Bronchial epithelial cell (primary cell): Measurements from ENCODE around the gene INCA1. TPM values are rescaled to one million over a fixed set of nuclear protein-coding genes. Genes with fewer than 3 reads are reported as not detected.
A peak's percentile ranks its signal among the peaks of the same experiment; 100 is the strongest.

Experiments used
- DNase-seq: peaks from one replicate; pipeline ENCODE4 v3.0.0-alpha.2; 2010; ENCODE audit warnings: low read depth
- FAIRE-seq: peaks from 2 replicates; lab custom pipeline; 2011; peaks lifted over from hg19 to GRCh38; lab: Jason Lieb, UNC
- H3K27me3 ChIP-seq: 2 replicates; pipeline ENCODE4 v1.5.1; 2011; ENCODE audit warnings: low read length; ENCODE audit not compliant: control insufficient read depth, insufficient read depth
- H3K36me3 ChIP-seq: 2 replicates; pipeline ENCODE4 v1.5.1; 2011; ENCODE audit warnings: low read length; ENCODE audit not compliant: control insufficient read depth, insufficient read depth
- H3K4me3 ChIP-seq: 2 replicates; pipeline ENCODE4 v1.5.1; 2011; ENCODE audit warnings: mild to moderate bottlenecking, low read depth, low read length, control low read depth
- CTCF ChIP-seq: IDR thresholded peaks from 2 replicates; pipeline ENCODE4 v1.5.1; 2011; ENCODE audit warnings: mild to moderate bottlenecking, moderate library complexity, low read length, control low read depth, inconsistent platforms; ENCODE audit not compliant: insufficient read depth, severe bottlenecking
- total RNA-seq: library from RNA; depleted of rRNA; stranded (reverse); fragments of >200 nt; gene quantifications from 2 replicates; pipeline ENCODE4 v1.2.1, GENCODE V29; 2014

Gene INCA1
- total RNA-seq, 1 donor from 2014 or later, result 0.53 TPM

DNA sequence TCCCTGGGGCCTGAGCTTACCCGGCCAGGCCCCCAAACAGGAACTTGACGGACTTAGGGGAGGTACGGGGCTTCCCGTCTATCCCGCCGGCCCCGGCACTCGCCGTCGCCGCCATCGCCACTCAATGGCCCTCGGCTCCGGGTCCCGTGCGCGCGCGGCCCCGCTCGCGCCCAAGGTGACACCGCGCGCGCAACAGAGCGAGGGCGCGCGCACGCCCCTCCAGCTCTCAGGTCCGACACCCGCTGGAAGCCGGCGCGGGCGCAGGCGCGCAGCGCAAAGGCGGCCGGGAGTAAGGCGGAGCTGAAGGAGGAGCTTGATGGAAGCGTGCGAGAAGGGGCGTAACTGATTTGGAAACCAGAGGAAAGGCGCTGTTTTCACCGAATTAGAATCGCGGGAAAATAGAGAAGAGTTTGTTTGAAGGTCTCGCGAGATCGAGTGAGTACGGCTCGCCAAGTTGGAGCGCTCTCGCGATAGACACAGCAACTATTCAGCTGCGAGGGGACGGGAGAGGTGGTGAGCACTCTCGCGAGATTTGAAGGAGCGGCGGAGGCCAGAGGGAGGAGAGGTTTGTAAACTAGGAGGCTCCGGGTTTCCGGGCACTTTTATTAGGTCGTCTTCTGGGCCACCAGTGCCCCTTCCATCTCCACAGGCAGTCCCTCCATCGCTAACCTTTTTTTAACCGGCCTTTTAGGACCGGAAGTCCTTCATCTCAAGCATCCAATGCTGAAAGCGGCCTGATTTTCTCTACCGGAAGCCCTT is 57.3 kb downstream of the INCA1 start, which contains the start of the genes RNF167 and SLC25A11:
Gene RNF167 (plus strand): TSS at position 473 of the 759 bp plus-strand sequence. CDS start 642 bp downstream, outside the sequence.
Gene SLC25A11 (minus strand): TSS at position 251 of the 759 bp plus-strand sequence. CDS start 136 bp downstream, at position 115.
- H3K27me3 ChIP-seq, result no peaks in the 10 kb centered on the region
- no peak for TF ChIP-seq CTCF
- peak; percentile 62 for FAIRE-seq
- DNase-seq, result peak; percentile 99
- peak within 1 kb of the TSS; percentile 93 for H3K4me3 ChIP-seq
- peaks cover 32% of the 10 kb centered on the region for H3K36me3 ChIP-seq

DNA sequence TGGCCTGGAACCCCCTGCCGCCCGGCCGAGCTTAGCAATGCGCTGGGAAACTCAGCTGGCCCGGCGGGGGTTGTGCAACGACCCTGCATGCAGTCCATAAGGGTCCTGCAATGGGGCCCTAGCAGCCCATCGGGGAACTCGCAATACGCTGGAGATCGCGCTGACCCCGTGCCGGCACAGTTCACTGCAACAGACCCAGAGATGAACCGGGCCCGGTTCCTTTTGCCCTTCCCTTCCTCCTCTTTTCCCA is 57.9 kb downstream of the INCA1 start:
- DNase-seq (no peak), FAIRE-seq (no peak)
- H3K36me3 ChIP-seq, result peaks cover 27% of the 10 kb centered on the region
- no peaks in the 10 kb centered on the region for H3K27me3 ChIP-seq
- H3K4me3 ChIP-seq, result peak overlapping the region; percentile 93
- no peak for TF ChIP-seq CTCF

GRCh38 chr17:4938688-4939545 is 58.4 kb downstream of the INCA1 start:
- TF ChIP-seq CTCF, result peak; percentile 1
- no peak for FAIRE-seq
- H3K27me3 ChIP-seq, result no peaks in the 10 kb centered on the region
- no peak for DNase-seq
- H3K4me3 ChIP-seq, result peak overlapping the region; percentile 93
- peaks cover 26% of the 10 kb centered on the region for H3K36me3 ChIP-seq

Other genes with a start within 250 kb of the INCA1 start
- gene TM4SF5, start 225.6 kb downstream of the INCA1 start, total RNA-seq, result not detected in 2 replicates
- gene VMO1, start 211.2 kb downstream of the INCA1 start, total RNA-seq, result 0.77 TPM in 1 of 2 replicates, not detected in the other
- gene GLTPD2, start 208.6 kb downstream of the INCA1 start, total RNA-seq, result not detected in 2 replicates
- gene PSMB6, start 201.4 kb downstream of the INCA1 start, total RNA-seq, result 144 and 157 TPM in 2 replicates
- gene PLD2, start 190.4 kb downstream of the INCA1 start, total RNA-seq, result 20.0 and 41.6 TPM in 2 replicates
- 58.4 and 91.7 TPM in 2 replicates for gene MINK1, start 164.2 kb downstream of the INCA1 start, total RNA-seq
- gene C17orf107, start 98.0 kb downstream of the INCA1 start, total RNA-seq, result 5.5 and 8.3 TPM in 2 replicates
- gene CHRNE, start 94.4 kb downstream of the INCA1 start, total RNA-seq, result 0.13 and 0.79 TPM in 2 replicates
- gene GP1BA, start 65.2 kb downstream of the INCA1 start, total RNA-seq, result not detected in 2 replicates
- gene SLC25A11, start 57.5 kb downstream of the INCA1 start, total RNA-seq, result 51.6 and 71.8 TPM in 2 replicates
- 15.8 and 26.0 TPM in 2 replicates for gene RNF167, start 57.3 kb downstream of the INCA1 start, total RNA-seq
- gene PFN1, start 49.0 kb downstream of the INCA1 start, total RNA-seq, result 440 and 907 TPM in 2 replicates
- gene ENO3, start 46.4 kb downstream of the INCA1 start, total RNA-seq, result 0.51 and 1.8 TPM in 2 replicates
- 40.5 and 64.0 TPM in 2 replicates for gene SPAG7, start 29.7 kb downstream of the INCA1 start, total RNA-seq
- 4.7 and 5.9 TPM in 2 replicates for gene CAMTA2, start 9.8 kb downstream of the INCA1 start, total RNA-seq
- gene KIF1C, start 428 bp upstream of the INCA1 start, total RNA-seq, result 89.0 and 232 TPM in 2 replicates
- 0.26 and 0.53 TPM in 2 replicates for gene SLC52A1, start 37.9 kb upstream of the INCA1 start, total RNA-seq
- 0.53 and 0.64 TPM in 2 replicates for gene ZFP3, start 80.9 kb upstream of the INCA1 start, total RNA-seq
- 8.2 and 10.0 TPM in 2 replicates for gene ZNF232, start 114.4 kb upstream of the INCA1 start, total RNA-seq
- not detected in 2 replicates for gene USP6, start 118.5 kb upstream of the INCA1 start, total RNA-seq
- gene ZNF594, start 194.3 kb upstream of the INCA1 start, total RNA-seq, result 2.9 and 3.2 TPM in 2 replicates
- not detected in 2 replicates for gene SCIMP, start 237.3 kb upstream of the INCA1 start, total RNA-seq